K562 (cell line): ENCODE data around the gene THRSP. TPM values are rescaled to one million over a fixed set of nuclear protein-coding genes. Genes with fewer than 3 reads are reported as not detected.

ENCODE experiments used
- BHLHE40 ChIP-seq: IDR thresholded peaks from 2 replicates; pipeline ENCODE4 v1.6.1; 2011; ENCODE audit warnings: low read length, improper control_type of control experiment
- CCNT2 ChIP-seq: IDR thresholded peaks from 2 replicates; pipeline ENCODE4 v1.6.1; 2011; ENCODE audit warnings: borderline replicate concordance, low read depth, mild to moderate bottlenecking, moderate library complexity, mixed read lengths, low read length; ENCODE audit not compliant: insufficient read length; ENCODE audit errors: extremely low read depth
- FOSL1 ChIP-seq: fragments of 200-800 bp; sonication (Bioruptor generic); conservative IDR thresholded peaks from 2 replicates; pipeline ENCODE4 v1.6.1; 2016; ENCODE audit warnings: missing genetic modification characterization, missing compliant biosample characterization
- JUND ChIP-seq, 2 experiments: IDR thresholded peaks; 2 replicates in 1 of 2; 3 replicates in 1 of 2; pipeline ENCODE4 v1.6.1; 2011; ENCODE audit warnings: borderline replicate concordance in 2 of 2, low read depth in 2 of 2, low read length in 2 of 2, improper control_type of control experiment in 1 of 2, missing biosample characterization in 1 of 2, missing genetic modification characterization in 1 of 2, missing genetic modification reagents in 1 of 2
- MAZ ChIP-seq, 2 experiments: fragments of 450-650 bp in 1 of 2; sonication (generic) in 1 of 2; formaldehyde crosslinking; IDR thresholded peaks in 1 of 2; conservative IDR thresholded peaks in 1 of 2; 2 replicates each; pipeline versions ENCODE4 v1.4.0 to v1.5.0; 2020; ENCODE audit warnings: mild to moderate bottlenecking in 1 of 2, missing genetic modification reagents in 1 of 2
- MEIS2 ChIP-seq: fragments of 450-650 bp; IDR thresholded peaks from 2 replicates; pipeline ENCODE4 v1.6.1; 2014; ENCODE audit warnings: mild to moderate bottlenecking; ENCODE audit not compliant: partially characterized antibody
- PHF21A ChIP-seq: fragments of 450-650 bp; IDR thresholded peaks from 2 replicates; pipeline ENCODE4 v1.6.1; 2017; ENCODE audit warnings: low read depth, borderline replicate concordance
- REST ChIP-seq, 2 experiments: fragments of 450-650 bp; formaldehyde crosslinking in 1 of 2; IDR thresholded peaks; 2 replicates each; pipeline versions ENCODE4 v1.4.0 to v1.6.1; 2014 to 2020; ENCODE audit warnings: mild to moderate bottlenecking in 2 of 2, borderline replicate concordance in 1 of 2, low read depth in 1 of 2
- SMARCE1 ChIP-seq: fragments of 450-650 bp; IDR thresholded peaks from 2 replicates; pipeline ENCODE4 v1.7.1; 2016; ENCODE audit warnings: mild to moderate bottlenecking
- TARDBP ChIP-seq: fragments of 450-650 bp; IDR thresholded peaks from 2 replicates; pipeline ENCODE4 v1.6.1; 2016
- ZNF668 ChIP-seq: fragments of 250-450 bp; sonication (Bioruptor Pico); IDR thresholded peaks from 2 replicates; pipeline ENCODE4 v1.8.0; 2022; ENCODE audit warnings: mild to moderate bottlenecking, inconsistent platforms
- polyA plus RNA-seq, 8 experiments: library from polyadenylated mRNA; depleted of rRNA in 4 of 8; stranded (reverse) in 5 of 8; unstranded in 3 of 8; fragments of >200 nt; fragmentation: Nextera tagmentation in 2 of 8; fragmentation: Illumina TruSeq in 1 of 8; extraction: Ambion mirVana in 2 of 8; extraction: Trizol in 1 of 8; gene quantifications; 2 replicates each; pipeline versions ENCODE4 v1.2.1 to v1.2.3, GENCODE V29; 2011 to 2014; ENCODE audit warnings: inconsistent platforms in 1 of 8, missing spikeins in 1 of 8
- total RNA-seq, 7 experiments: library from RNA; depleted of rRNA in 6 of 7; stranded (reverse); fragments of >200 nt in 6 of 7; fragmentation: Illumina TruSeq in 2 of 7; extraction: Trizol in 2 of 7; gene quantifications; 2 replicates each; pipeline versions ENCODE4 v1.2.1 to v1.2.3, GENCODE V29; 2011 to 2021; ENCODE audit warnings: low replicate concordance in 1 of 7
- TF ChIP-seq, protein P1 (sequence below): fragments of 200-800 bp; sonication (Bioruptor generic); IDR thresholded peaks from 2 replicates; pipeline ENCODE4 v1.6.1; 2017; ENCODE audit warnings: missing genetic modification characterization, missing compliant biosample characterization
- TF ChIP-seq, protein P2 (sequence below): sonication (generic); formaldehyde crosslinking; IDR thresholded peaks from 2 replicates; pipeline ENCODE4 v1.8.1; 2023; ENCODE audit warnings: mild to moderate bottlenecking, missing genetic modification reagents

THRSP gene
- total and polyA plus RNA-seq, 9 of the 15 experiments (the other 6 are each of a cell fraction or from before 2014, with no cell fraction given) = 0.23 to 0.56 (median 0.31) TPM; not detected in 2

DNA sequence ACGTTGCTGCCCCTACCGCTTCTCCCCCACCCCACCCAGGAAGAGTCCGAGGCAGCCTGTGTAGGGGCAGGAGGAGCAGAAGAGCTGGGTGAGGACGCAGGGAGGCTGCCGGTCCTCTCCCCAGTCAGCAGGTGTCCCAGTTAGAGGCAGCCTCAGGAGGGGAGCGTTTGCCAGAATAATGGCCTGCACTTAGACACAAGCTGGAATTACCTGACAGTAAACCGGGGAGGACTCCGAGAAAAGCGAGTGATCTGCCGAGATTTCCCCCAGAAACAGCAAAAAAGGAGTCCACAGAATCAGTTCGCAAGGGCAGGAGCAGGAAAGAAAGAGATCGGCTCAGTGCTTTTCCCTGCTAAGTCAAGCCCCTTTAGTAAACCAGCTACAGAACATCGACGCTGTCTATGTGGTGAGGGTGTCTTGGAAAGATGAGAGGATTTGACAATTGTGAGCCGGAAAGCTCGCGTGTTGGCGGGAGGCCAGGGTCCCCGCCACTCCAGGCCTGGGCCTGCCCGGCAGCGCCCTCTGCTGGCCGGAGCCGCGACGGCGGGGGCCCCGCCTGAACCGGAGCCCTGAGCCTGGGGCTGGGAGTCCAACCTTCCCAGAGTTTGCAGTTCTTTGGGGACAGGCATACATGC lies 17.7 kb upstream of the THRSP start (continued):
- TF ChIP-seq BHLHE40 (peak; percentile 49; the same call in 1 of the 2 replicates), MEIS2 (peak; percentile 15), PHF21A (0 out of 2 replicates have a peak, but pooled peaks have one; percentile 81), JUND (IDR thresholded peaks at IDR 0.05; ENCODE audit: borderline replicate concordance, low read depth, low read length) (peak; percentile 60), JUND (tag; IDR thresholded peaks at IDR 0.05; ENCODE audit: borderline replicate concordance, low read depth, low read length) (peak; percentile 50; the same call in 1 of the 3 replicates), ZNF668 (CRISPR knock-in tag) (no peak), REST (IDR thresholded peaks at IDR 0.05; ENCODE audit: borderline replicate concordance) (peak; percentile 88), REST (CRISPR knock-in tag; IDR thresholded peaks at IDR 0.05; ENCODE audit: low read depth) (no peak), CCNT2 (peak; percentile 81), FOSL1 (tag) (0 out of 2 replicates have a peak, but pooled peaks have one; percentile 13), SMARCE1 (no peak), TARDBP (0 out of 2 replicates have a peak, but pooled peaks have one; percentile 33), MAZ (CRISPR knock-in tag; conservative IDR thresholded peaks at IDR 0.05 in 1 of 2, IDR thresholded peaks at IDR 0.05 in 1 of 2) (peak; percentile 90 to 98)
- TF ChIP-seq, protein P1, sequence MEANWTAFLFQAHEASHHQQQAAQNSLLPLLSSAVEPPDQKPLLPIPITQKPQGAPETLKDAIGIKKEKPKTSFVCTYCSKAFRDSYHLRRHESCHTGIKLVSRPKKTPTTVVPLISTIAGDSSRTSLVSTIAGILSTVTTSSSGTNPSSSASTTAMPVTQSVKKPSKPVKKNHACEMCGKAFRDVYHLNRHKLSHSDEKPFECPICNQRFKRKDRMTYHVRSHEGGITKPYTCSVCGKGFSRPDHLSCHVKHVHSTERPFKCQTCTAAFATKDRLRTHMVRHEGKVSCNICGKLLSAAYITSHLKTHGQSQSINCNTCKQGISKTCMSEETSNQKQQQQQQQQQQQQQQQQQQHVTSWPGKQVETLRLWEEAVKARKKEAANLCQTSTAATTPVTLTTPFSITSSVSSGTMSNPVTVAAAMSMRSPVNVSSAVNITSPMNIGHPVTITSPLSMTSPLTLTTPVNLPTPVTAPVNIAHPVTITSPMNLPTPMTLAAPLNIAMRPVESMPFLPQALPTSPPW (CRISPR knock-in tag) = peak; percentile 78
- TF ChIP-seq, protein P2, sequence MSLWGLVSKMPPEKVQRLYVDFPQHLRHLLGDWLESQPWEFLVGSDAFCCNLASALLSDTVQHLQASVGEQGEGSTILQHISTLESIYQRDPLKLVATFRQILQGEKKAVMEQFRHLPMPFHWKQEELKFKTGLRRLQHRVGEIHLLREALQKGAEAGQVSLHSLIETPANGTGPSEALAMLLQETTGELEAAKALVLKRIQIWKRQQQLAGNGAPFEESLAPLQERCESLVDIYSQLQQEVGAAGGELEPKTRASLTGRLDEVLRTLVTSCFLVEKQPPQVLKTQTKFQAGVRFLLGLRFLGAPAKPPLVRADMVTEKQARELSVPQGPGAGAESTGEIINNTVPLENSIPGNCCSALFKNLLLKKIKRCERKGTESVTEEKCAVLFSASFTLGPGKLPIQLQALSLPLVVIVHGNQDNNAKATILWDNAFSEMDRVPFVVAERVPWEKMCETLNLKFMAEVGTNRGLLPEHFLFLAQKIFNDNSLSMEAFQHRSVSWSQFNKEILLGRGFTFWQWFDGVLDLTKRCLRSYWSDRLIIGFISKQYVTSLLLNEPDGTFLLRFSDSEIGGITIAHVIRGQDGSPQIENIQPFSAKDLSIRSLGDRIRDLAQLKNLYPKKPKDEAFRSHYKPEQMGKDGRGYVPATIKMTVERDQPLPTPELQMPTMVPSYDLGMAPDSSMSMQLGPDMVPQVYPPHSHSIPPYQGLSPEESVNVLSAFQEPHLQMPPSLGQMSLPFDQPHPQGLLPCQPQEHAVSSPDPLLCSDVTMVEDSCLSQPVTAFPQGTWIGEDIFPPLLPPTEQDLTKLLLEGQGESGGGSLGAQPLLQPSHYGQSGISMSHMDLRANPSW = no peak
